Measurements from ENCODE around the gene FAM20C.

DNA sequence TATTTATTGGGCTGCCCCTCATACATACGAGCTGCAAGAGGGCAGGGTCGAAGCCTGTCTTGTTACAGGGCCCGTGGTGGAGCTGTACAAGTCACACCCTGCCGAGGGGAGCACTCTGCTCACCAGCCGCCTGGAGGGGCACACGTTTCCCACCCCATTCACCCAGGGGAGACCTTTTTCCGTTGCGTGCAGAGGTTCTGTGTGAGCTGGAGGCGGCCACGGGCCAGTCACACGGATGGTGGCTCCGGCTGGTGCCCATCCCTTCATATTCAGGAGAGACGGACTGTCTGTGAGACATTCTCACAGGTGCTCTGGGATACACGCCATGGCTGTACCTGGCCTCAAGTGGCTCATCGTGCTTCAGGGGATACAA, 47.9 kb upstream of the FAM20C start:
- TF ChIP-seq, protein P1, sequence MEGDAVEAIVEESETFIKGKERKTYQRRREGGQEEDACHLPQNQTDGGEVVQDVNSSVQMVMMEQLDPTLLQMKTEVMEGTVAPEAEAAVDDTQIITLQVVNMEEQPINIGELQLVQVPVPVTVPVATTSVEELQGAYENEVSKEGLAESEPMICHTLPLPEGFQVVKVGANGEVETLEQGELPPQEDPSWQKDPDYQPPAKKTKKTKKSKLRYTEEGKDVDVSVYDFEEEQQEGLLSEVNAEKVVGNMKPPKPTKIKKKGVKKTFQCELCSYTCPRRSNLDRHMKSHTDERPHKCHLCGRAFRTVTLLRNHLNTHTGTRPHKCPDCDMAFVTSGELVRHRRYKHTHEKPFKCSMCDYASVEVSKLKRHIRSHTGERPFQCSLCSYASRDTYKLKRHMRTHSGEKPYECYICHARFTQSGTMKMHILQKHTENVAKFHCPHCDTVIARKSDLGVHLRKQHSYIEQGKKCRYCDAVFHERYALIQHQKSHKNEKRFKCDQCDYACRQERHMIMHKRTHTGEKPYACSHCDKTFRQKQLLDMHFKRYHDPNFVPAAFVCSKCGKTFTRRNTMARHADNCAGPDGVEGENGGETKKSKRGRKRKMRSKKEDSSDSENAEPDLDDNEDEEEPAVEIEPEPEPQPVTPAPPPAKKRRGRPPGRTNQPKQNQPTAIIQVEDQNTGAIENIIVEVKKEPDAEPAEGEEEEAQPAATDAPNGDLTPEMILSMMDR (conservative IDR thresholded peaks at IDR 0.05; ENCODE audit: low read depth, low read length) = no peak
- TF ChIP-seq EZH2 (IDR thresholded peaks at IDR 0.05; ENCODE audit: borderline replicate concordance, low read depth, low read length, poor library complexity, severe bottlenecking) = no peak

Data from A673 (cell line).